HTR-8/SVneo (cell line): ENCODE results near the gene DCAF11.

Experiments used
- DNase-seq: peaks from one replicate; pipeline ENCODE4 v3.0.0; 2011; ENCODE audit warnings: low spot score, mixed read lengths; ENCODE audit not compliant: insufficient read length
- FAIRE-seq: peaks from 2 replicates; lab custom pipeline; 2011; peaks lifted over from hg19 to GRCh38; lab: Jason Lieb, UNC

DCAF11 gene

DNA sequence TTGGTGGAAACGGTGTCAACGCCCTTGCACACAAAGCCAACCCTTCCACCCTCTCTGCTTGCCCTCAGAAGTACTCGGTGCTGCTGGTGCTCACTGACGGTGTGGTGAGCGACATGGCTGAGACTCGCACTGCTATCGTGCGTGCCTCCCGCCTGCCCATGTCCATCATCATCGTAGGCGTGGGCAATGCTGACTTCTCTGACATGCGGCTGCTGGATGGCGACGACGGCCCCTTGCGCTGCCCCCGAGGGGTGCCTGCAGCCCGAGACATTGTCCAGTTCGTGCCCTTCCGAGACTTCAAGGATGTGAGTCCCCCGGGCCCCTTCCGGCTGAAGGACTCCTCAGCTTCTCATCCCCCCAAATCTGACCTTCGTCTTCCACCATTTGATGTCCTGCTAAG is 37.5 kb upstream of the DCAF11 start:
- DNase-seq (no peak), FAIRE-seq (no peak)

DNA sequence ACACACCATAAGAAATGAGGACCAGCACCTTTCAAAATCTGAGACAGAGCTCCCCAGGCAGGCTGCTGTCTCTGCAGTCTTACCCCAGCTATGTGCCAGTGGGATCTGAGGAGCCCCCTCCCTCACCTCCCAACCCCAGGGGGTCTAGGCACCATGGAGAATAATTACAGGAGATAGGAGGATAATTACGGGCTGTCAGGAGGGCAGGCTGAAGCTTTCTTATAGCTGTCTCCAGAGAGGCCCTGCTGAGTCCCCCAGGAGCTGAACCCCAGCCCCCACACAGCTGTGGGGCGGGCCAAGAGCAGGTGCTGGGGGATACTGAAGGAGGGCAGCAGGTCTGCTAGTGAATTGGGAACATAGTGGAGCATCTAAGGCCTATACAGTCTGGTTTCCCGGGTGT is 36.4 kb upstream of the DCAF11 start:
- no peak for FAIRE-seq
- no peak for DNase-seq

DNA sequence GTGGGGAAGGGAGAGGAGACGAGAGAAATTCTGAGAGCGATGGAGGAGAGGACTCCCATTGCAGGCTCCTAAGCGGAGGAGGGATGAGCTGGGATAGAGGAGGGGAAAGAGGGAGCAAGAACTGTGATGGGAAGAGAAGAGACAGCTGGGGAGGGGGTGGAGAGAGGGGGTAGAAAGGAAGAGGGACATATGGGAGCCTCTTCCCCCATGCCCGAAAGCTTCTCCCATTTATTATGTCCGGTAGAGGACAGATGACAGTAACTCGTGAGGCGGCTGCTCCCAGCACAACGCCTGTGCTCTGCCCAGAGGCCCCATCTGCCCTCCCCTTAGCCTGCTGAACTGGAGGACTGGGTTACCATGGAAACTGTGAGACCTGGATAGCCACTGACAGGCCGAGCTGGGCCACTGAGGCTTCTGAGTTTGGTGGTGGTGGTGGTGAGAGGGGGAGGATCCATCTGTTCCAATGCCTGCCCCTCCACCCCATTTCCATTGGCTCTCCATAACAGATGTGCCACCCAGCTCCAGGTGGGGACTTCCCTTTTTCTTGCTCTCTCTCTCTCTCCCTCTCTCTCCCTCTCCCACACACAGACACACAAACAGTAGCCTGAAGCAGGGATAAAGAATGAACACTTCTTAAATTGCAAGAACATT is 35.0 kb upstream of the DCAF11 start:
- no peak for FAIRE-seq
- DNase-seq, result no peak

- DNase-seq (no peak), FAIRE-seq (no peak)
Measured at GRCh38 chr14:24080142-24080530, 34.4 kb upstream of the DCAF11 start.

DNA sequence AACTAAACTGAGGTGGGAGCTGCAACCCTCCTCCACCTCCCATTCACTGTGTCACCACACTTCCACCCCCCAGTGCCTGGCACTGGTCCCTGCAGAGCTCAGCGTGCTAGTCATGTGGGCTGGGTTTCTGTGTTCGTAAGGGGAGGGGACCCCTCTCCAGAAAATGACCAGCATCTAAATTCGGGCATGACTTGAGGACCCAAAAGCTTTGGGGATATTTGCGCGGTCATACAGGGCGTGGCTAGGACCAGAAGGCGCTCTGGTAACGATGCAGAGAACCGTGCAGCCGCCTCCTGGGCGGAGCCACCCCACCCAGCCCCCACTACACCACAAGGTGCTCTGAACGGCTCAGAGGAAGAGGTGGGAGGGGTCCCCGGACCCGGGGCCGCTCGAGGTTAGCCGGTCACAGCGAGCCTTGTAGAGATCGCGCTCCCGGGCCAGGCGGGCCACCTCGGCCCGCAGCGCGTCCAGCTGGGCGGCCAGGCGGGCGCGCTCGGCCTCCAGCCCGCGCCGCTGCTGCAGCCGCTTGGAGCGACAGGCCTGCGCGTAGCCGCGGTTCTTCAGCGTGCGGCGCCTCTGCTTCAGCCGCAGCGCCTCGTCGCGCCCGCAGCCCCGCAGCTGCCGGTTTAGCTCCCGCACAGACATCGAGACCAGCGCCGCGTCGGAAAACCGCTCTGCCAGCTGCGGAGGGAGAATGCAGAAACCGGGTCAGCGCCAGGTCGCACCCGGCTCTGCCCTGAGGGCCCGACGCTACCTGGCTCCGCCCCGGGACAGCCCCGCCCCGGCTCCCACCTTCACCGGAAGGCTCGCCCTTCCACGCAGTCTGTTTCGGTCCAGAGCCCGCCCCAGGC is 33.5 kb upstream of the DCAF11 start:
- FAIRE-seq, result no peak

DNA sequence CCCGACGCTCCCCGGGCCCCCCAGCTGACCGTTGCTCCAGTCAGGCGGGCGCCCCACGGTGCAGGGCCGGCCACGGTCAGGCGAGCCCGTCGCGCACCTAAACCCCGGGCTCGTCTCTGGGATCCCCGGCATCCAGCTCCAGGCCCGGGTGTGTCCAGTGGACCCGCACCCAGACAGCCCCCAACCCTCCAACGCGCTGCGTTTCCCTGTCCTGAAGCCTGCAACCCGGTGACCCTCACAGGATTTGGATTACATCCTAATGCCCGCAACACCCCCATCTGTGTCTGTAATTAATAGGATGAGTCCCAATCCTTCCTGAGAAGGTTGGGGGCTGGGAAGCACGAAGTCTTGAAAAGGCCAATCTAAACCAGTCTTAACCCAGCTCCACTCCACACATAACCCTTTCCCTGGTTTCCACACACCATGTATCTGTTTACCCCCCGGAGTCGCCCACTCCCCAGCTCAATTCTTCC is 32.8 kb upstream of the DCAF11 start:
- FAIRE-seq (no peak), DNase-seq (no peak)

More for the DNA sequence above, 33.5 kb upstream of the DCAF11 start:
- peak; percentile 35 for DNase-seq

- DNase-seq (no peak), FAIRE-seq (no peak)
Measured at GRCh38 chr14:24082411-24083080, 32.0 kb upstream of the DCAF11 start.

- FAIRE-seq (no peak), DNase-seq (no peak)
Measured at GRCh38 chr14:24083462-24083861, 31.1 kb upstream of the DCAF11 start.

DNA sequence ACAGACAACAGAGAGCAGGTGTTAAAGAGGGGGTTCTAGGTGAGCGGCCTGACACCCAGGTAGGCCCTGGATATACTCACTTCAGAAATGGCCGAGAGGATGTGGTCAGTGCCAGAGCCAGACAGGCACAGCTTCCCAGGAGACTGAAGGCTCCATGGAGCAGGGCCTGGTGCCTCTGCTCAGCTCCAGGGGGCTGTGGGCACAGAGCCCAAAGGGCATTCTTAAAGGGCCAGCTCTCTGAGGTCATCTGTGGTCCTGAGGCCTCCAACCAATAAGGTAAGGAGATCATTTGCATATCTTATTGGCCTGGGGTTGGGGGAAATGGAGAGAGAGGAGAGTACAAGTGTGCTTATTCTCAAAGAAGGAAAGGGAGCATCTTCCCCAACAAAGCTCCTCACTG is 30.1 kb upstream of the DCAF11 start:
- DNase-seq, result no peak
- no peak for FAIRE-seq

DNA sequence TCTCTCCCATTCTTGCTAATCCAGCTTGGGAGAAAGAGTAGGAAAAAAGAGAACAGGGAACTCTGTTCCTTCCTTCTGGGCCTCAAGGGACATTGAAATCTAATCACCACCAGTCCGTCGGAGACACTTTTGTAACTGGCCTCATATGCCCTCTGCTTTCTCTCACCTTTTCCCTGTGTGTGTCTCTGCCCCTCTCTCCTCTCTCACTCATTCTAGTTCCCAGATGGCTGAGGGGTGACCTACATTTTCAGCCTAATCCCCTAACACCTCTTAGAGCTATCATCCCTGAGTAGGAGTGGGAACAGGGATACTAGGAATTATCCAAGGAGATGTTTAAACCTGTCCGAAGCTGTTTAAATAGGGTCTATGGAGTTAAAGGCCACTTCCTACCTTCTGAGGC is 29.4 kb upstream of the DCAF11 start:
- FAIRE-seq (no peak), DNase-seq (no peak)

DNA sequence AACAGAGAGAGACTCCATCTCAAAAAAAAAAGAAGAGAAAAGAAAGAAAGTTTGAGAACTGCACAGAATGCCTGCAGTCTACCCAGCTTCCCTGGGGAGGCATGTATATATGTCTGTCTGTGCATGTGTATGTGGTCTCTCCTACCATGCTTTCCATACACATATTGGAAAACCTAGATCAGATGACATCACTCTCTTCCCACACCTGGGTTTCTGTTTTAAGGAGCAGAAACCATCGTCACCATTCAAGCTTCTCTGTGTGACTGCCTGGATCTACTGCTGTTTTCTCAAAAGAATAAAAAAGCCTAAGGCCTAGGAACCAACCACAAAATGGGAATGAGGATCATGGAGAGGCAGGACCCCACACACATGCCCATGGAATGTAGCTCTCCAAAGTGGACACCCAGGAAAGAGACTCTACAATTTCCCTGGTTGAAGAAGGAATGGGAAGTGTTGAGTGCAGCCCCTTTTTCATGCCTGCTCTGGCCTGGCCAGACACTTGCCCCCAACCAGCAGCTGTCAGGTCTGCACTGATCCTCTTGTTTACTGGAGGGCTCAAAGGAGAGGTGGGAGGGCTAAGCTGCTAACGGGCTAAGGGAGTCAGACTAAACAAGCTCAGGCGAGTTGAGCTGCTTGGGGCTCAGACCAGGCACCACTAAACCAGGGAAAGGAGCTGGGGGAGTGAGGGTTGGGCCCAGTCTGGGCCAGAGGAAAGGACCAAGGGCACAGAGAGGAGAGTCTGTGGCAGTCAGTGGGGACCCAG is 28.2 kb upstream of the DCAF11 start:
- no peak for FAIRE-seq

DNA sequence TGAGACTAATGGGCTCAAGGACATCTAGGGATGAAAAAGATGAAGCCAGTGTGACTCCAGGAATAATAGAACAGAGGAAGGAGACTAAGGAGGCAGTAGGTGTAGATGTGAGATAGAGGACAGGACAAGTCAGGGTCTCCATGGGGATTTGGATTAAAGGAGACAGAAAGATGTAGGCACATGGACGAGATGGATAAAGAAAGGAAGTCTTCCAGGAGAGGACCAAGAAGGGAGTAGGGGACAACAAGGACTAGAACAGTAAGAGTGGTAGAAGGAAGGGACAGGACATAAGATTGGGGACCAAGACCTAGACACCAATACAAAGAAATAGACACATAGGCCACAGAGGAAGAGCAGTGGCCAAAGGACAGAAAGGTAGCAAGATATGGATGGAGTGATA is 27.6 kb upstream of the DCAF11 start:
- FAIRE-seq (no peak), DNase-seq (no peak)

More for the DNA sequence above, 28.2 kb upstream of the DCAF11 start:
- no peak for DNase-seq

DNA sequence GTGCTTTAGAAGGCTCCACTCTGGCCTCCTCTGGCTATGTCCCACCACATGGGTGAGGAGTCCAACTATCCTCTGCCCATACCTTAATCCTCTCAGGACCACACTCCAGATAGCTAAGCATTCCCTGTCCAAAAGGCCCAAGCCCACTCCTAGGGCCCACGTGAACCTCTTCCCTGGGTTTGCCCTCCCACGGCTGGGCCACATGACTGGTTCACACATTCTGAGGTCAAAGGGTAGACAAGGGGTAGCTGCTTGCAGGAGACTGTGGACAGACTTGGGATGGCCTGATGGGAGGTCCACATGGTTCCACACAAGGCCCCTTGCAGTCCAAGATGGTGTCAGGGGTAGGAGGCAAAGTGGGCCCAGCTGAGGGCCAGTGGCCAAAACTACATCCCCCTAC is 26.5 kb upstream of the DCAF11 start:
- FAIRE-seq (no peak), DNase-seq (no peak)

GRCh38 chr14:24089890-24090289 is 24.7 kb upstream of the DCAF11 start:
- no peak for DNase-seq
- FAIRE-seq, result no peak

- DNase-seq, result no peak
- no peak for FAIRE-seq
Measured at GRCh38 chr14:24092110-24092504, 22.5 kb upstream of the DCAF11 start.

- no peak for FAIRE-seq
- no peak for DNase-seq
Measured at GRCh38 chr14:24092505-24093206, 21.9 kb upstream of the DCAF11 start.

DNA sequence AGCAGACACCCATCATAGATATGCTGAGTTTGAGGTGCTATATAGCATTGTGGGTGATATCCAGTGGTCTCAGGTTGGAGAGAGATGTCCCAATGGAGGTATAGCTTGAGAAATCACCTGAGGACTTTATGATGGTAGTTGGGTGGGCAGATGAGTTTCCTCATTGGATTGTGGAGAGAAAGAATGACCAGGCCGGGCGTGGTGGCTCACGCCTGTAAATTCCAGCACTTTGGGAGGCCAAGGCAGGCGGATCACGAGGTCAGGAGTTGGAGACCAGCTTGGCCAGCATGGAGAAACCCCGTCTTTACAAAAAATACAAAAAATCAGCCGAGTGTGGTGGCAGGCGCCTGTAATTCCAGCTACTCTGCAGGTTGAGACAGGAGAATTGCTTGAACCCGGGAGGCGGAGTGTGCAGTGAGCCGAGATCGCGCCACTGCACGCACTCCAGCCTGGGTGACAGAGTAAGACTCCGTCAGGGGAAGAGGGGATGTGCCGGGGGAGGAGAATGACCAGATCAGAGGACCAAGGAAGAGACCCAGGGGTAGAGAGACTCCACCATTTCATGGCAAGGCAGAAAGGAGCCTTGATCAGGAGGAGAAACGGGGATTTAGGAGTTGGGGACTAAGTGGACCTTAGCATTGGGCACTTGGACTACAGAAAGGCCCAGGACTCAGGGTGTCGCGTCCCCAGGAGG is 21.2 kb upstream of the DCAF11 start:
- no peak for DNase-seq
- FAIRE-seq, result no peak

GRCh38 chr14:24093901-24094840 is 20.4 kb upstream of the DCAF11 start, which contains the start of gene PCK2:
Gene PCK2, plus strand, starts transcription at chr14:24094311. Its CDS starts 95 bp downstream, at chr14:24094406.
- peak; percentile 89 for DNase-seq
- FAIRE-seq, result no peak
